ENCODE data around the gene DLGAP3.

- TF ChIP-seq POLR2AphosphoS5 (IDR thresholded peaks at IDR 0.05; ENCODE audit: low read depth, low read length) (no peak), TAF1 (IDR thresholded peaks at IDR 0.05; ENCODE audit: low read depth, low read length) (no peak), POLR2A (IDR thresholded peaks at IDR 0.05; ENCODE audit: low read depth, low read length) (no peak)
Measured at GRCh38 chr1:34844252-34844634, 85.2 kb downstream of the DLGAP3 start.
